Measurements from ENCODE around the gene FOXP4. TPM values are rescaled to one million over a fixed set of nuclear protein-coding genes. Genes with fewer than 3 reads are reported as not detected.
A peak's percentile ranks its signal among the peaks of the same experiment; 100 is the strongest.

FOXP4 gene
- total and polyA plus RNA-seq, 10 donors: 3.0 to 12.1 (median 6.5) TPM

DNA sequence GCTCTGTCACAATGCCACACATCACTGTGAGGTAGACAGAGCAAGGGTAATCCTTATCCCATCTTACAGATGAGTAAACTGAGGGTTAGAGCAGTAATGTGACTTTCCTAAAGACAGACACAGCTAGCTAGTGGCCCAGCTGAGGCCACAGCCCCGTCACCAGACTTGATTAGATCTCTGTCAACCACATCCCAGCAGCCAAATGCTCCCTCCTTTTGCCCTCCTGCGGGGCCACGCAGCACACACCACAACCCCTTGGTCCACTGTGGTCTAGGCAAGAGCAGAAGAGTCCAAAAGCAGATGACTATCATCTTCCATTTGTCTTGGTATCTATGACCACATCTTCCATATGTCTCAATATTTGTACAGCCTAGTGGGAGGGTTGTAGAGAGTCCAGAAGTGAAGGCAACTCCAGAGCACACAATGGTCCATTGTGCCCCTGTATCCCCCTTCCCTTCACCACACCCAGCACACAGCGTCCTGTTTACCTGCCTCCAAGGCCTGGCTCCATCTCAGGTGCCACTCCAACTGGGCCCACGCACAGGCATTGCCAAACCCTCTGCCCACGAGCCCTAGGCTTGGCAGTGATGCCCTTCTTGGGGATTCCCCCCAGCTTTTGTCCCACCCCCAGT, 47.1 kb upstream of the FOXP4 start:
- WGBS, 5 donors: 79 to 88% (median 82%) methylated on average over 6 of the region's 6 CpGs
- Histone ChIP-seq H3K36me3 (no peaks in the 10 kb centered on the region), H3K9me3 (no peaks in the 10 kb centered on the region), H3K4me3 (no peak overlapping the region), H3K4me1 (peaks cover 9 to 19% (median 13%) of the 10 kb centered on the region in 6 donors), H3K27ac (no peak overlapping the region), H3K27me3 (replicated peaks in 1 of 7) (peaks cover 0 to 25% (median 11%) of the 10 kb centered on the region in 7 donors)
- intact Hi-C loops (cut with DNase I; ENCODE audit: low total_unique reads): no loop called here
- TF ChIP-seq POLR2AphosphoS5 (IDR thresholded peaks at IDR 0.05) (no peak), POLR2A (IDR thresholded peaks at IDR 0.05) (no peak)
- TF ChIP-seq, protein P1, sequence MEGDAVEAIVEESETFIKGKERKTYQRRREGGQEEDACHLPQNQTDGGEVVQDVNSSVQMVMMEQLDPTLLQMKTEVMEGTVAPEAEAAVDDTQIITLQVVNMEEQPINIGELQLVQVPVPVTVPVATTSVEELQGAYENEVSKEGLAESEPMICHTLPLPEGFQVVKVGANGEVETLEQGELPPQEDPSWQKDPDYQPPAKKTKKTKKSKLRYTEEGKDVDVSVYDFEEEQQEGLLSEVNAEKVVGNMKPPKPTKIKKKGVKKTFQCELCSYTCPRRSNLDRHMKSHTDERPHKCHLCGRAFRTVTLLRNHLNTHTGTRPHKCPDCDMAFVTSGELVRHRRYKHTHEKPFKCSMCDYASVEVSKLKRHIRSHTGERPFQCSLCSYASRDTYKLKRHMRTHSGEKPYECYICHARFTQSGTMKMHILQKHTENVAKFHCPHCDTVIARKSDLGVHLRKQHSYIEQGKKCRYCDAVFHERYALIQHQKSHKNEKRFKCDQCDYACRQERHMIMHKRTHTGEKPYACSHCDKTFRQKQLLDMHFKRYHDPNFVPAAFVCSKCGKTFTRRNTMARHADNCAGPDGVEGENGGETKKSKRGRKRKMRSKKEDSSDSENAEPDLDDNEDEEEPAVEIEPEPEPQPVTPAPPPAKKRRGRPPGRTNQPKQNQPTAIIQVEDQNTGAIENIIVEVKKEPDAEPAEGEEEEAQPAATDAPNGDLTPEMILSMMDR (IDR thresholded peaks at IDR 0.05 in 8 of 11, conservative IDR thresholded peaks at IDR 0.05 in 3 of 11): no peak
- DNase-seq: no peak

DNA sequence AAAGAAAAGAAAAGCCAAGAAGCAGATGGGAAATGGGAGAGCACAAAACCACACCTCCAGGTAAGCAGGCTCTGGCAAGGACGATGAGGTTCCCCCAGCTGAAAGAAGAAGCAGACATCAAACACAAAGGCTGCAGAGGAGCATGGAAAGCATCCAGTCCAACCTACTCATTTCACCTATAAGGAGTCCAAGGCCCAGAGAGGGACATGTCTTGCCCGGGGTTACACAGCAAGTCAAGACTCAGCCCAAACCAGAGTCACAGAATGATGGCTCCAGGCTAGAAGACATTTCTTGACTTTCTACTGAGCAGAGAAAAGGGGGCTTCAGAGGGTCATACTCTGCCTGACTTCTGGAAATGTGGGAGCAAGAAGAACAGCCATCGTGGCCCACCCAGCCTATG, 45.6 kb upstream of the FOXP4 start:
- Histone ChIP-seq H3K4me3 (no peak overlapping the region), H3K27ac (no peak overlapping the region), H3K4me1 (peaks cover 21 to 34% (median 26%) of the 10 kb centered on the region in 6 donors), H3K9me3 (no peaks in the 10 kb centered on the region), H3K27me3 (replicated peaks in 1 of 7) (peaks cover 0 to 40% (median 23%) of the 10 kb centered on the region in 7 donors), H3K36me3 (no peaks in the 10 kb centered on the region)
- whole genome bisulfite sequencing, 5 donors: 62 to 86% (median 67%) methylated on average over 3 of the region's 3 CpGs
- DNase-seq: no peak
- intact Hi-C loops (cut with DNase I; ENCODE audit: low total_unique reads): no loop called here
- TF ChIP-seq POLR2AphosphoS5 (IDR thresholded peaks at IDR 0.05) (no peak), POLR2A (IDR thresholded peaks at IDR 0.05) (no peak)
- TF ChIP-seq, protein P1 (IDR thresholded peaks at IDR 0.05 in 8 of 11, conservative IDR thresholded peaks at IDR 0.05 in 3 of 11): no peak

DNA sequence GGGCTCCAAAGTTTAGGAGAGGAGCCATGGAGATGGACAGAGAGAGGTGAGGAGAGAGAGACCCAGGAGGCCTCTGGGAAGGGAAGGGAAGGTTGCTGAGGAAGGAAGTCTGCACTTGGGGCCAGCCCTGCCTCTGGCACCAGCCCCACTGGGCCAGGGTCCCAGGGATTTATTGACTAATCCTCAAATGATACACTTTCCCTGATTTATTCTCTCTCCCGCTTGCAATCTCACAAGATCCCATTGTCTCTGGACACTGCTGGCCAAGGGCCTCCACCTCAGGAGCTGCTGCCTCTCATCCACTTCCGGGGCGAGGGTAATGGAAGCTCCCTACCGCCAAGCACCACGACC, 43.6 kb upstream of the FOXP4 start:
- intact Hi-C loops (cut with DNase I; ENCODE audit: low total_unique reads): no loop called here
- no peaks in the 10 kb centered on the region for H3K36me3 ChIP-seq
- no peak for DNase-seq
- H3K27ac ChIP-seq: no peak overlapping the region
- no peak overlapping the region for H3K4me3 ChIP-seq
- H3K4me1 ChIP-seq: peaks cover 30 to 46% (median 34%) of the 10 kb centered on the region in 6 donors
- TF ChIP-seq, protein P1 (IDR thresholded peaks at IDR 0.05 in 8 of 11, conservative IDR thresholded peaks at IDR 0.05 in 3 of 11): no peak
- TF ChIP-seq POLR2AphosphoS5 (IDR thresholded peaks at IDR 0.05) (no peak), POLR2A (IDR thresholded peaks at IDR 0.05) (no peak)
- H3K27me3 ChIP-seq (replicated peaks in 1 of 7): peaks cover 0 to 60% (median 39%) of the 10 kb centered on the region in 7 donors
- WGBS, 5 donors: 57 to 65% (median 59%) methylated on average over 5 of the region's 5 CpGs
- H3K9me3 ChIP-seq: no peaks in the 10 kb centered on the region

DNA sequence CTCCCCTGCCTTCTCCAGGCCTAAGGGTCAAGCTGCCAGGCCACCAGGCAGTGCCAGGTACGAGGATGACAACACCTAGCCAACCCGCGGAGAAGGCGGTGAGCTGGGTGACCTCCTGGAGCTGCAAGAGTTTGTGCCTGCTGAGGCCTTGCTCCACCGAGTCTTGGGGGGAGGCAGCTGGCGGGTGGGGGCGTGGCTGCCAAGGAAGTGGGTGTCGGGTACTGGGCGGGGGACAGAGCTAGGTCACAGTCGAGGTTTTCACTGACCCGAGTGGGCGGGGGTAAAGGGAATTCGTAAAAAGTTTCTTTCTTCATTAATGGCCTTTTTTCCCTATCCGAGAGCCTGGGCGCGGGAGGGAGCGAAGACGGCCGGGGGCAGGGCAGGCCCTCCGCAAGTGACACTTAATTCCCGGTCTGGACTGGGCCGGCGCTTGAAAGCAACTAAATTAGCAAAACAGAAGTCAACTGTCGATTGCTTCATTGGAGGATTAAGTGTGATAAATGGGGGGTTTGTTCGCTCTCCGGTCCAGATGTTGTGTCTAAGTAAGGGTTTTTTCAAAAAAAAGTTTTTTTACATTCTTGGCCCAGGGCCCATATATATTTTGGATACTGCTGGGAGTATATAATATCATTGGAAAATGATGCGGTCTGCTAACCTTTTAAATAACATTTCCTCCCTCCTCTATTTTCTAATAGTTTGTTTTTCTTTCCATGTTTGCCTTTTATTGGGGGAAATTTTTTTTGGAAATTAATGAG, 43.1 kb upstream of the FOXP4 start:
- 28 to 32% (median 28%) methylated on average over 21 to 27 of the region's 27 CpGs for WGBS, 5 donors
- Histone ChIP-seq H3K4me1 (peaks cover 30 to 46% (median 34%) of the 10 kb centered on the region in 6 donors), H3K36me3 (no peaks in the 10 kb centered on the region), H3K9me3 (no peaks in the 10 kb centered on the region), H3K27me3 (replicated peaks in 1 of 7) (peaks cover 0 to 65% (median 39%) of the 10 kb centered on the region in 7 donors), H3K4me3 (peak overlapping the region in 1 of 8 donors; percentile 64), H3K27ac (no peak overlapping the region)
- no peak for TF ChIP-seq POLR2AphosphoS5 (IDR thresholded peaks at IDR 0.05)
- no peak for TF ChIP-seq POLR2A (IDR thresholded peaks at IDR 0.05)
- TF ChIP-seq, protein P1 (IDR thresholded peaks at IDR 0.05 in 8 of 11, conservative IDR thresholded peaks at IDR 0.05 in 3 of 11): no peak
- intact Hi-C loops (cut with DNase I; ENCODE audit: low total_unique reads): no loop called here
- no peak for DNase-seq

All from spleen (tissue), 11 donors.